ENCODE measurements around the gene IGSF21. TPM values are rescaled to one million over a fixed set of nuclear protein-coding genes. Genes with fewer than 3 reads are reported as not detected.

IGSF21 gene
- total and polyA plus RNA-seq, 5 donors from 2014 or later: not detected

DNA sequence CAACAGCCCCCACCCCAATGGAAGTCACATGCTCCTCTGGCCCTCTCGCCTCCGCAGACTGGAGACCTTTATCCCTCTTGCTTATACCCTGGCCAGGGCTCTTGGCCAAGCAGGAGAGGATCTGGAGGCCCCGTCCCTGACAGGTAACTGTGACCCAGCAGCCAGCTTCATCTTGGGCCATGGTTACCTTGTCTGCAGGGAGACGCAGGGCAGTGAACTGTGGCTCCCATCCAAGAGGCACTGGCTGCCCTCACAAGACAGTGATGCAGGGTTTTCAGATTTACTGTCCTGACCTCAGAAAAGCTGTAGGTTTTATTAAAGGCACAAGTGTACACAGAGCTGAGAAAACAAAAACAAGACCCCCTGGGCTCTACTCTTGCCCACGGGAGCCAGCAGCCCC, 276.5 kb downstream of the IGSF21 start:
- Histone ChIP-seq H3K4me3 (ENCODE audit: low read depth, low read length) (no peak overlapping the region), H3K27ac (ENCODE audit: insufficient read depth, low read length, poor library complexity, severe bottlenecking) (no peak overlapping the region), H3K36me3 (ENCODE audit: control insufficient read depth, insufficient read depth, low read length) (no peaks in the 10 kb centered on the region), H3K27me3 (ENCODE audit: control insufficient read depth, insufficient read depth, low read length) (no peaks in the 10 kb centered on the region), H3K9me3 (ENCODE audit: control insufficient read depth in 2 of 2, low read length in 2 of 2) (no peaks in the 10 kb centered on the region), H3K4me1 (ENCODE audit: control insufficient read depth, insufficient read depth, low read length, poor library complexity, severe bottlenecking) (no peaks in the 10 kb centered on the region)
- Mint-ChIP-seq H3K36me3 (no peaks in the 10 kb centered on the region), H3K27me3 (peaks cover 10% of the 10 kb centered on the region), H3K27ac (no peak overlapping the region), H3K4me3 (no peak overlapping the region), H3K4me1 (peaks cover 0 to 2% (median 0%) of the 10 kb centered on the region in 4 donors), H3K9me3 (peaks cover 0 to 8% (median 2%) of the 10 kb centered on the region in 7 donors)
- no peak for DNase-seq
- no peak for ATAC-seq (ENCODE audit: low read depth in 2 of 2)

DNA sequence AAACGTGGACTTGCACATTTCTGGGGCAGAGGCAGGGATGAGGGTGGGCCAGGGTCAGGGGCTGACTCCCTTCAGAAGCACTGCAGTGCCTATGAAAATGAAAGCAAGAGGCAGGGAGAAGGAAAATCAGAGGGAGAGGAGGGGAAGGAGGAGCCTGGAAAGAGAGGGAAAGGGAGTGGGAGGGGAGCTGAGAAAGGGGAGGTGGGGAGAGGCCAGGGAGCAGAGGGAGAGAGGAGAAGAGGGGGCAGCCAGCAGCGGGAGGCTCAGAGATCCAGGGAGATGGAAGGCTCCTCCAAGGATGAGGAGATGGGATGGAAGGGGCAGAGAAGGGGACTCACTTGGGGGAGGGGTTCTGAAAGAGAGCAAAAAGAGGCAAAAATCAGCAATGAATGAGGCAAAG, 276.9 kb downstream of the IGSF21 start:
- no peaks in the 10 kb centered on the region for H3K27me3 ChIP-seq (ENCODE audit: control insufficient read depth, insufficient read depth, low read length)
- no peak overlapping the region for H3K27ac ChIP-seq (ENCODE audit: insufficient read depth, low read length, poor library complexity, severe bottlenecking)
- Mint-ChIP-seq H3K27me3 (peaks cover 13% of the 10 kb centered on the region), H3K36me3 (no peaks in the 10 kb centered on the region), H3K4me1 (peaks cover 0 to 2% (median 0%) of the 10 kb centered on the region in 4 donors), H3K27ac (no peak overlapping the region), H3K4me3 (no peak overlapping the region), H3K9me3 (peaks cover 0 to 8% (median 2%) of the 10 kb centered on the region in 7 donors)
- no peaks in the 10 kb centered on the region for H3K4me1 ChIP-seq (ENCODE audit: control insufficient read depth, insufficient read depth, low read length, poor library complexity, severe bottlenecking)
- no peaks in the 10 kb centered on the region for H3K36me3 ChIP-seq (ENCODE audit: control insufficient read depth, insufficient read depth, low read length)
- no peak for DNase-seq
- ATAC-seq (ENCODE audit: low read depth in 2 of 2): no peak
- H3K9me3 ChIP-seq (ENCODE audit: control insufficient read depth in 2 of 2, low read length in 2 of 2): no peaks in the 10 kb centered on the region
- no peak overlapping the region for H3K4me3 ChIP-seq (ENCODE audit: low read depth, low read length)

DNA sequence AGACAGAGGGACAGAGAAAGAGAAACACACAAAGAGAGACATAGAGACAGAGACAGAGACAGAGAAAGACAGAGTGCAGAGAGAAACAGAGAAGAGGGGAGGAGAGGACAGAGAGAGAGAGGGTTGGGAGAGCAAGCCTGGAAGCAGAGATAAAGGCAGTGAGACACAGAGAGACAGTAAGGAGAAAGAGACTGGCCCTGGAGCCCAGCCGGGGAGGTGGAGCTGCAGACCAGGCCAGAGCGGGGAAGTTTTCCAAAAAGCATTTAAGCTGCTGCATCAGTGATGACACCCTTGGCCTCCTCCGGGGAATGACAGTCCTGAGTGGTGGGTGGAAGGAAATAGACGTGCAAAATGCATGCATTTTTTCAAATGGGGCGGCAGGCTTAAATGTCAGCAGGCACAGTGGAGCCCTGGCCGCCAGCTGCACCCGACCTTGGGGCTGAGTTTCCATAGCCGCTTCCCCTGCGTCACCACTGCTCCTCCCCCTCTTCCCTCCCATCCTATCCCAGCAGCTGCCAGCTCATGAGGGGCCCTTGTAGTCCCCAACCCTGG, 277.7 kb downstream of the IGSF21 start:
- no peak overlapping the region for H3K4me3 Mint-ChIP-seq
- H3K27ac ChIP-seq (ENCODE audit: insufficient read depth, low read length, poor library complexity, severe bottlenecking): no peak overlapping the region
- H3K27me3 Mint-ChIP-seq: peaks cover 15% of the 10 kb centered on the region
- peaks cover 0 to 8% (median 2%) of the 10 kb centered on the region in 7 donors for H3K9me3 Mint-ChIP-seq
- no peaks in the 10 kb centered on the region for H3K36me3 Mint-ChIP-seq
- H3K9me3 ChIP-seq (ENCODE audit: control insufficient read depth in 2 of 2, low read length in 2 of 2): no peaks in the 10 kb centered on the region
- no peak overlapping the region for H3K27ac Mint-ChIP-seq
- no peaks in the 10 kb centered on the region for H3K36me3 ChIP-seq (ENCODE audit: control insufficient read depth, insufficient read depth, low read length)
- no peaks in the 10 kb centered on the region for H3K4me1 ChIP-seq (ENCODE audit: control insufficient read depth, insufficient read depth, low read length, poor library complexity, severe bottlenecking)
- peaks cover 0 to 2% (median 0%) of the 10 kb centered on the region in 4 donors for H3K4me1 Mint-ChIP-seq
- DNase-seq (no peak), ATAC-seq (ENCODE audit: low read depth in 2 of 2) (no peak)
- no peak overlapping the region for H3K4me3 ChIP-seq (ENCODE audit: low read depth, low read length)
- H3K27me3 ChIP-seq (ENCODE audit: control insufficient read depth, insufficient read depth, low read length): no peaks in the 10 kb centered on the region

- H3K27me3 ChIP-seq (ENCODE audit: control insufficient read depth, insufficient read depth, low read length): no peaks in the 10 kb centered on the region
- H3K27ac ChIP-seq (ENCODE audit: insufficient read depth, low read length, poor library complexity, severe bottlenecking): no peak overlapping the region
- H3K36me3 ChIP-seq (ENCODE audit: control insufficient read depth, insufficient read depth, low read length): no peaks in the 10 kb centered on the region
- Mint-ChIP-seq H3K36me3 (no peaks in the 10 kb centered on the region), H3K9me3 (peaks cover 0 to 2% (median 0%) of the 10 kb centered on the region in 7 donors), H3K27ac (no peak overlapping the region), H3K4me1 (peaks cover 0 to 2% (median 0%) of the 10 kb centered on the region in 4 donors), H3K4me3 (no peak overlapping the region), H3K27me3 (peaks cover 15% of the 10 kb centered on the region)
- DNase-seq: no peak
- H3K9me3 ChIP-seq (ENCODE audit: control insufficient read depth in 2 of 2, low read length in 2 of 2): no peaks in the 10 kb centered on the region
- no peak for ATAC-seq (ENCODE audit: low read depth in 2 of 2)
- no peak overlapping the region for H3K4me3 ChIP-seq (ENCODE audit: low read depth, low read length)
- H3K4me1 ChIP-seq (ENCODE audit: control insufficient read depth, insufficient read depth, low read length, poor library complexity, severe bottlenecking): no peaks in the 10 kb centered on the region
Measured at GRCh38 chr1:18386591-18386990, 279.0 kb downstream of the IGSF21 start.

- Histone ChIP-seq H3K27ac (ENCODE audit: insufficient read depth, low read length, poor library complexity, severe bottlenecking) (no peak overlapping the region), H3K4me1 (ENCODE audit: control insufficient read depth, insufficient read depth, low read length, poor library complexity, severe bottlenecking) (no peaks in the 10 kb centered on the region), H3K36me3 (ENCODE audit: control insufficient read depth, insufficient read depth, low read length) (no peaks in the 10 kb centered on the region), H3K27me3 (ENCODE audit: control insufficient read depth, insufficient read depth, low read length) (no peaks in the 10 kb centered on the region), H3K4me3 (ENCODE audit: low read depth, low read length) (no peak overlapping the region), H3K9me3 (ENCODE audit: control insufficient read depth in 2 of 2, low read length in 2 of 2) (no peaks in the 10 kb centered on the region)
- Mint-ChIP-seq H3K27me3 (peaks cover 15% of the 10 kb centered on the region), H3K27ac (no peak overlapping the region), H3K4me1 (peaks cover 0 to 2% (median 0%) of the 10 kb centered on the region in 4 donors), H3K9me3 (peaks cover 0 to 2% (median 0%) of the 10 kb centered on the region in 7 donors), H3K4me3 (no peak overlapping the region), H3K36me3 (no peaks in the 10 kb centered on the region)
- ATAC-seq (ENCODE audit: low read depth in 2 of 2) (no peak), DNase-seq (no peak)
Measured at GRCh38 chr1:18387307-18387706, 279.7 kb downstream of the IGSF21 start.

GRCh38 chr1:18390953-18391352, 283.4 kb downstream of the IGSF21 start:
- no peak overlapping the region for H3K4me3 ChIP-seq (ENCODE audit: low read depth, low read length)
- Mint-ChIP-seq H3K36me3 (no peaks in the 10 kb centered on the region), H3K4me3 (no peak overlapping the region), H3K27me3 (peaks cover 11% of the 10 kb centered on the region), H3K9me3 (peaks cover 0 to 3% (median 0%) of the 10 kb centered on the region in 7 donors), H3K4me1 (no peaks in the 10 kb centered on the region), H3K27ac (no peak overlapping the region)
- H3K4me1 ChIP-seq (ENCODE audit: control insufficient read depth, insufficient read depth, low read length, poor library complexity, severe bottlenecking): no peaks in the 10 kb centered on the region
- no peaks in the 10 kb centered on the region for H3K36me3 ChIP-seq (ENCODE audit: control insufficient read depth, insufficient read depth, low read length)
- H3K9me3 ChIP-seq (ENCODE audit: control insufficient read depth in 2 of 2, low read length in 2 of 2): no peaks in the 10 kb centered on the region
- ATAC-seq (ENCODE audit: low read depth in 2 of 2) (no peak), DNase-seq (no peak)
- H3K27me3 ChIP-seq (ENCODE audit: control insufficient read depth, insufficient read depth, low read length): no peaks in the 10 kb centered on the region
- H3K27ac ChIP-seq (ENCODE audit: insufficient read depth, low read length, poor library complexity, severe bottlenecking): no peak overlapping the region

- Mint-ChIP-seq H3K4me3 (no peak overlapping the region), H3K27ac (no peak overlapping the region), H3K36me3 (no peaks in the 10 kb centered on the region), H3K4me1 (no peaks in the 10 kb centered on the region), H3K27me3 (peaks cover 16% of the 10 kb centered on the region), H3K9me3 (peaks cover 0 to 5% (median 0%) of the 10 kb centered on the region in 7 donors)
- no peaks in the 10 kb centered on the region for H3K4me1 ChIP-seq (ENCODE audit: control insufficient read depth, insufficient read depth, low read length, poor library complexity, severe bottlenecking)
- H3K36me3 ChIP-seq (ENCODE audit: control insufficient read depth, insufficient read depth, low read length): no peaks in the 10 kb centered on the region
- H3K27me3 ChIP-seq (ENCODE audit: control insufficient read depth, insufficient read depth, low read length): no peaks in the 10 kb centered on the region
- no peak overlapping the region for H3K4me3 ChIP-seq (ENCODE audit: low read depth, low read length)
- no peak overlapping the region for H3K27ac ChIP-seq (ENCODE audit: insufficient read depth, low read length, poor library complexity, severe bottlenecking)
- DNase-seq (no peak), ATAC-seq (ENCODE audit: low read depth in 2 of 2) (no peak)
- no peaks in the 10 kb centered on the region for H3K9me3 ChIP-seq (ENCODE audit: control insufficient read depth in 2 of 2, low read length in 2 of 2)
Measured at GRCh38 chr1:18394563-18395156, 287.1 kb downstream of the IGSF21 start.
